IMR-90 (cell line): ENCODE results near the gene SLC29A2. TPM values are rescaled to one million over a fixed set of nuclear protein-coding genes. Genes with fewer than 3 reads are reported as not detected.

Source experiments
- ATAC-seq: fragments of 200-7000 bp; cut with Tn5 transposase; 2 replicates; pipeline ENCODE4 v1.9.1; 2020; ENCODE audit warnings: low read depth, mild to moderate bottlenecking, moderate library complexity
- BruUV-seq: library from RNA; stranded (reverse); fragments of 400-500 nt; replicated peaks from 2 replicates; lab custom pipeline; 2021; lab: Mats Ljungman, UMichigan
- CTCF ChIA-PET: fragments of 300-600 bp; formaldehyde crosslinking; extraction: SDS; loops from one replicate; lab custom pipeline; 2021; ENCODE audit warnings: antibody characterized with exemption; lab: Yijun Ruan, JAX
- POLR2A ChIA-PET: fragments of 300-600 bp; sonication (Branson Sonifier 250); formaldehyde crosslinking; loops from one replicate; lab custom pipeline; 2022; ENCODE audit warnings: antibody characterized with exemption; ENCODE audit not compliant: unreplicated experiment; lab: Charles Lee
- DNase-seq: peaks from one replicate; pipeline ENCODE4 v3.0.0; 2013
- H2AFZ ChIP-seq: replicated peaks from 2 replicates; pipeline ENCODE3; 2013; ENCODE audit warnings: low read length, mild to moderate bottlenecking; ENCODE audit not compliant: poor library complexity
- H2AK5ac ChIP-seq: 2 replicates; pipeline ENCODE4 v1.6.1; 2013; ENCODE audit warnings: low read depth, low read length, inconsistent platforms
- H2AK9ac ChIP-seq: replicated peaks from 2 replicates; pipeline ENCODE3; 2013; ENCODE audit warnings: mild to moderate bottlenecking, low read depth, low read length, moderate library complexity; ENCODE audit not compliant: poor library complexity
- H2BK120ac ChIP-seq: 2 replicates; pipeline ENCODE4 v1.6.1; 2013; ENCODE audit warnings: low read depth, low read length, inconsistent platforms
- H2BK15ac ChIP-seq: 3 replicates; pipeline ENCODE4 v1.6.1; 2013; ENCODE audit warnings: low read depth, low read length, inconsistent platforms
- H2BK20ac ChIP-seq: 2 replicates; pipeline ENCODE4 v1.6.1; 2013; ENCODE audit warnings: low read depth, mild to moderate bottlenecking, inconsistent platforms, low read length, moderate library complexity
- H2BK5ac ChIP-seq: 2 replicates; pipeline ENCODE4 v1.6.1; 2013; ENCODE audit warnings: mild to moderate bottlenecking, low read depth, low read length, inconsistent platforms; ENCODE audit not compliant: poor library complexity, severe bottlenecking
- H3K14ac ChIP-seq: replicated peaks from 2 replicates; pipeline ENCODE4 v1.6.1; 2013; ENCODE audit warnings: low read depth, low read length, inconsistent platforms
- H3K18ac ChIP-seq: 2 replicates; pipeline ENCODE4 v1.6.1; 2013; ENCODE audit warnings: low read depth, low read length, control low read depth
- H3K23ac ChIP-seq: 2 replicates; pipeline ENCODE4 v1.6.1; 2013; ENCODE audit warnings: low read depth, low read length, inconsistent platforms
- H3K27ac ChIP-seq: 2 replicates; pipeline ENCODE4 v1.5.1; 2013; ENCODE audit warnings: mild to moderate bottlenecking, control low read depth, low read length; ENCODE audit not compliant: insufficient read depth
- H3K27me3 ChIP-seq: 2 replicates; pipeline ENCODE4 v1.6.1; 2013; ENCODE audit warnings: low read length; ENCODE audit not compliant: control insufficient read depth, insufficient read depth
- H3K36me3 ChIP-seq: 2 replicates; pipeline ENCODE4 v1.6.1; 2013; ENCODE audit warnings: low read length, mixed read lengths; ENCODE audit not compliant: control insufficient read depth, insufficient read depth
- H3K4ac ChIP-seq: 2 replicates; pipeline ENCODE4 v1.6.1; 2013; ENCODE audit warnings: low read depth, low read length, inconsistent platforms
- H3K4me1 ChIP-seq: 2 replicates; pipeline ENCODE4 v1.6.1; 2013; ENCODE audit warnings: low read length, mixed read lengths; ENCODE audit not compliant: control insufficient read depth, insufficient read depth
- H3K4me2 ChIP-seq: 2 replicates; pipeline ENCODE4 v1.6.1; 2013; ENCODE audit warnings: low read depth, mild to moderate bottlenecking, control low read depth, low read length, moderate library complexity
- H3K4me3 ChIP-seq: 2 replicates; pipeline ENCODE4 v1.5.1; 2013; ENCODE audit warnings: low read depth, mild to moderate bottlenecking, control low read depth, low read length, moderate library complexity; ENCODE audit not compliant: insufficient read depth
- H3K56ac ChIP-seq: 2 replicates; pipeline ENCODE4 v1.6.1; 2013; ENCODE audit warnings: low read length, inconsistent platforms; ENCODE audit not compliant: insufficient read depth; ENCODE audit errors: extremely low read depth
- H3K79me1 ChIP-seq, 2 experiments: 2 replicates each; pipeline ENCODE4 v1.6.1; 2013; ENCODE audit warnings: low read length in 2 of 2, inconsistent platforms in 1 of 2, low read depth in 1 of 2
- H3K9ac ChIP-seq: 2 replicates; pipeline ENCODE4 v1.6.1; 2013; ENCODE audit warnings: low read depth, low read length, control low read depth
- H3K9me1 ChIP-seq: 2 replicates; pipeline ENCODE4 v1.6.1; 2013; ENCODE audit warnings: low read length, inconsistent platforms; ENCODE audit not compliant: insufficient read depth
- H3K9me3 ChIP-seq: 2 replicates; pipeline ENCODE4 v1.6.1; 2013; ENCODE audit warnings: low read length; ENCODE audit not compliant: control insufficient read depth, insufficient read depth
- H4K20me1 ChIP-seq: 2 replicates; pipeline ENCODE4 v1.6.1; 2013; ENCODE audit warnings: low read length, inconsistent platforms; ENCODE audit not compliant: insufficient read depth
- H4K5ac ChIP-seq: 2 replicates; pipeline ENCODE4 v1.6.1; 2013; ENCODE audit warnings: mild to moderate bottlenecking, low read depth, low read length, control low read depth
- H4K8ac ChIP-seq, 2 experiments: 2 replicates each; pipeline ENCODE4 v1.6.1; 2013; ENCODE audit warnings: low read depth in 2 of 2, low read length in 2 of 2, control low read depth in 1 of 2, inconsistent platforms in 1 of 2
- H4K91ac ChIP-seq: 2 replicates; pipeline ENCODE4 v1.6.1; 2013; ENCODE audit warnings: low read depth, low read length, inconsistent platforms; ENCODE audit not compliant: insufficient read depth
- BHLHE40 ChIP-seq: fragments of 150-350 bp; IDR thresholded peaks from 2 replicates; pipeline ENCODE4 v1.6.1; 2016; ENCODE audit warnings: mild to moderate bottlenecking, low read depth, low read length
- CHD1 ChIP-seq: IDR thresholded peaks from 2 replicates; pipeline ENCODE4 v1.6.1; 2012; ENCODE audit warnings: low read depth, low read length, improper control_type of control experiment
- CTCF ChIP-seq: conservative IDR thresholded peaks from 2 replicates; pipeline ENCODE4 v1.5.1; 2012; ENCODE audit warnings: mild to moderate bottlenecking, low read depth, low read length, improper control_type of control experiment
- FOS ChIP-seq: fragments of 150-350 bp; IDR thresholded peaks from 2 replicates; pipeline ENCODE4 v1.6.1; 2016; ENCODE audit warnings: low read depth, low read length
- MAFK ChIP-seq: IDR thresholded peaks from 2 replicates; pipeline ENCODE4 v1.6.1; 2012; ENCODE audit warnings: low read depth, low read length, improper control_type of control experiment
- MAZ ChIP-seq: IDR thresholded peaks from 2 replicates; pipeline ENCODE4 v1.6.1; 2012; ENCODE audit warnings: low read depth, mild to moderate bottlenecking, low read length, improper control_type of control experiment, moderate library complexity, borderline replicate concordance
- MXI1 ChIP-seq: IDR thresholded peaks from 2 replicates; pipeline ENCODE4 v1.6.1; 2012; ENCODE audit warnings: low read depth, mild to moderate bottlenecking, low read length, moderate library complexity, borderline replicate concordance
- RAD21 ChIP-seq: IDR thresholded peaks from 2 replicates; pipeline ENCODE4 v1.6.1; 2012; ENCODE audit warnings: low read length, improper control_type of control experiment
- WGBS, 2 experiments: methylation state at CpG; one replicate each; pipeline versions ENCODE4 v1.1.5 to v1.1.7; 2013; ENCODE audit warnings: missing lambda C conversion rate in 2 of 2; ENCODE audit not compliant: insufficient read length in 1 of 2; ENCODE audit errors: extremely low coverage in 2 of 2; 5-methylcytosine and 5-hydroxymethylcytosine counted together
- dilution Hi-C: fragments of 300-500 bp; cut with HindIII; formaldehyde crosslinking; loops from one replicate; pipeline ENCODE4 v1.14.3; 2018; ENCODE audit warnings: low sequenced_read_pairs; ENCODE audit not compliant: unreplicated experiment
- in situ Hi-C: fragments of 300-500 bp; cut with MboI; formaldehyde crosslinking; loops from 3 replicates; pipeline ENCODE4 v1.14.3; 2019; ENCODE audit warnings: low sequenced_read_pairs, inconsistent platforms, mixed read lengths
- intact Hi-C: fragments of 100-400 bp; cut with micrococcal nuclease; formaldehyde crosslinking; loops from 2 replicates; pipeline ENCODE4 v1.10.0; 2022
- polyA plus RNA-seq, 3 experiments: library from polyadenylated mRNA; depleted of rRNA; stranded (reverse); fragments of >200 nt; gene quantifications; 2 replicates each; pipeline ENCODE4 v1.2.3, GENCODE V29; 2012; ENCODE audit warnings: low replicate concordance in 1 of 3
- total RNA-seq: library from RNA; depleted of rRNA; stranded (reverse); fragments of >200 nt; gene quantifications from 2 replicates; pipeline ENCODE4 v1.2.3, GENCODE V29; 2012

Gene SLC29A2
- total and polyA plus RNA-seq, 2 of the 4 experiments (the other 2 are of a cell fraction), result under 0.01 to 1.2 TPM

GRCh38 chr11:66338276-66339161 lies 33.0 kb downstream of the SLC29A2 start:
- intact Hi-C loops (no loop called here), dilution Hi-C loops (no loop called here), in situ Hi-C loops (no loop called here)
- Histone ChIP-seq H2AK5ac (peak overlapping the region; percentile 0; the same call in 1 of the 2 replicates), H2AK9ac (no peak overlapping the region), H2BK5ac (peak overlapping the region; percentile 36), H3K4me2 (no peak overlapping the region), H4K5ac (no peak overlapping the region), H3K36me3 (peaks cover 32% of the 10 kb centered on the region), H3K9me1 (no peaks in the 10 kb centered on the region), H3K4me3 (no peak overlapping the region), H3K27me3 (no peaks in the 10 kb centered on the region), H3K4me1 (peaks cover 23% of the 10 kb centered on the region), H2BK120ac (0 out of 2 replicates have a peak overlapping the region, but pooled peaks have one; percentile 7), H2AFZ (peak overlapping the region; percentile 5), H2BK20ac (no peak overlapping the region), H3K23ac (no peak overlapping the region), H2BK15ac (no peak overlapping the region), H4K20me1 (peaks cover 25% of the 10 kb centered on the region), H3K14ac (no peak overlapping the region), H4K91ac (no peak overlapping the region), H3K18ac (no peak overlapping the region), H3K79me1 (peaks cover 23 to 56% of the 10 kb centered on the region in 2 experiments; a peak in 3 of 4 replicates), H3K27ac (no peak overlapping the region; the same call in 1 of the 2 replicates), H3K9ac (no peak overlapping the region), H3K9me3 (no peaks in the 10 kb centered on the region), H3K56ac (no peak overlapping the region), H3K4ac (peak overlapping the region; percentile 29), H4K8ac (peak overlapping the region in 1 of 2 experiments; percentile 36; a peak in 1 of 4 replicates)
- DNase-seq (no peak), ATAC-seq (no peak)
- TF ChIP-seq FOS, result no peak
- TF ChIP-seq MAZ, result no peak
- no peak for TF ChIP-seq MXI1
- no peak for TF ChIP-seq BHLHE40
- TF ChIP-seq MAFK, result no peak
- TF ChIP-seq CTCF, result no peak
- no peak for TF ChIP-seq RAD21
- TF ChIP-seq CHD1, result no peak
- ChIA-PET CTCF (no interaction called here), POLR2A (interaction anchor here (0.9 kb wide), 1 partner anchor 26 kb away, joined by 6 read pairs; no protein-coding TSS in a partner anchor)
- BruUV-seq, result no TSS peak
- 80% methylated on average over 2 of the region's 17 CpGs; no CpG with 5 or more reads in 1 of the 2 experiments for WGBS, 2 experiments
